ENCODE measurements around the gene EIF4EBP2. TPM values are rescaled to one million over a fixed set of nuclear protein-coding genes. Genes with fewer than 3 reads are reported as not detected.

The EIF4EBP2 gene
- total and polyA plus RNA-seq, 2 donors from 2014 or later = 35.8 to 66.6 TPM

DNA sequence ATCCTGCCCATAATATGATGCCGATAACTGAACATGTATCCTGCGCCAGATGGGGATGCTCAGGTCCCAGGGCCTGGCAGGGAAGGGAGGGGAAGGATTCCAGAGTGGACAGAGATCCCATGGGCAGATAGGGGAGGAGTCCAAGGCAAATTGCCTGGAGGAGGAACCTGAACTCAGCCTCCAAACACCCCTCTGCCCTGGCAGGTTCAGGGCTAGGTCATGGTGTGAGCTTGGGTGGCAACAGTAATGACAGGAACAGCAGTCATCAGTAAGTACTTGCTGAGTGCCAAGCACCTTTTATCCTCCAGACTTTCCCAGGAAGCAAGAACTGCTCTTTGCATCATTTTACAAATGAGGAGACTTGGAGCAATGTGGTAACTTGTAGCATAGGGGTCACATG lies 70.8 kb downstream of the EIF4EBP2 start:
- peaks cover 0 to 6% (median 0%) of the 10 kb centered on the region in 3 donors for H3K4me1 ChIP-seq (ENCODE audit: control insufficient read depth in 2 of 3, insufficient read depth in 2 of 3, low read depth in 1 of 3, low read length in 3 of 3)
- no peaks in the 10 kb centered on the region for H3K36me3 ChIP-seq (ENCODE audit: control insufficient read depth in 2 of 3, insufficient read depth in 3 of 3, low read length in 3 of 3)
- H3K27ac ChIP-seq (ENCODE audit: low read depth in 2 of 2, low read length in 2 of 2) = no peak overlapping the region
- H3K27me3 ChIP-seq (ENCODE audit: control insufficient read depth, insufficient read depth, low read length) = no peaks in the 10 kb centered on the region
- peak in 3 of 5 donors; percentile 49 to 66 (median 63) for DNase-seq
- no peaks in the 10 kb centered on the region for H3K9me3 ChIP-seq (ENCODE audit: control insufficient read depth in 2 of 3, insufficient read depth in 1 of 3, low read length in 3 of 3)
- no peak overlapping the region for H3K9ac ChIP-seq (ENCODE audit: low read length in 3 of 3)
- H3K4me3 ChIP-seq (ENCODE audit: low read length in 3 of 3) = no peak overlapping the region
- intact Hi-C loops (cut with DNase I) = no loop called here
- TF ChIP-seq, protein P1, sequence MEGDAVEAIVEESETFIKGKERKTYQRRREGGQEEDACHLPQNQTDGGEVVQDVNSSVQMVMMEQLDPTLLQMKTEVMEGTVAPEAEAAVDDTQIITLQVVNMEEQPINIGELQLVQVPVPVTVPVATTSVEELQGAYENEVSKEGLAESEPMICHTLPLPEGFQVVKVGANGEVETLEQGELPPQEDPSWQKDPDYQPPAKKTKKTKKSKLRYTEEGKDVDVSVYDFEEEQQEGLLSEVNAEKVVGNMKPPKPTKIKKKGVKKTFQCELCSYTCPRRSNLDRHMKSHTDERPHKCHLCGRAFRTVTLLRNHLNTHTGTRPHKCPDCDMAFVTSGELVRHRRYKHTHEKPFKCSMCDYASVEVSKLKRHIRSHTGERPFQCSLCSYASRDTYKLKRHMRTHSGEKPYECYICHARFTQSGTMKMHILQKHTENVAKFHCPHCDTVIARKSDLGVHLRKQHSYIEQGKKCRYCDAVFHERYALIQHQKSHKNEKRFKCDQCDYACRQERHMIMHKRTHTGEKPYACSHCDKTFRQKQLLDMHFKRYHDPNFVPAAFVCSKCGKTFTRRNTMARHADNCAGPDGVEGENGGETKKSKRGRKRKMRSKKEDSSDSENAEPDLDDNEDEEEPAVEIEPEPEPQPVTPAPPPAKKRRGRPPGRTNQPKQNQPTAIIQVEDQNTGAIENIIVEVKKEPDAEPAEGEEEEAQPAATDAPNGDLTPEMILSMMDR (IDR thresholded peaks at IDR 0.05; ENCODE audit: borderline replicate concordance, extremely low read depth, insufficient read depth) = no peak
- no peak for FAIRE-seq

DNA sequence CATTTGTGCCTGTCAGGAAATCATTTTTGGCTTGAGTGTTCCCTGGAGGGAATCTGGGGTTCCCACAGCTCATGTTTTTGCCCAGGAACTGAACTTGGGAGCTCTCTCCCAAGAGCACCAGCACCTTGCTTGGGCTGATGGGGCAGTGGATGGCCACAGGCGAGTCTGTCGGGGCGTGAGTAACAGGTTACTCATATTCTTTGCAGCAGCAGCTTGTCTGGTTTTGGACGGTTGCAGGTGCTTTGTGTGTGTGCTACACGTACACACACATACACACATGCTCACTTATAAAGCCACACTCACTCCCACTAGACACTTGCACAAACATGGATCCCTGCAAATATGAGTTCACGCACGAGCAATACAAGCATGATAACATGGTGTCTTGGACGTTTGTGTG lies 71.7 kb downstream of the EIF4EBP2 start:
- Histone ChIP-seq H3K36me3 (ENCODE audit: control insufficient read depth in 2 of 3, insufficient read depth in 3 of 3, low read length in 3 of 3) (no peaks in the 10 kb centered on the region), H3K27me3 (ENCODE audit: control insufficient read depth, insufficient read depth, low read length) (no peaks in the 10 kb centered on the region), H3K9ac (ENCODE audit: low read length in 3 of 3) (no peak overlapping the region), H3K9me3 (ENCODE audit: control insufficient read depth in 2 of 3, insufficient read depth in 1 of 3, low read length in 3 of 3) (no peaks in the 10 kb centered on the region), H3K27ac (ENCODE audit: low read depth in 2 of 2, low read length in 2 of 2) (no peak overlapping the region), H3K4me3 (ENCODE audit: low read length in 3 of 3) (no peak overlapping the region), H3K4me1 (ENCODE audit: control insufficient read depth in 2 of 3, insufficient read depth in 2 of 3, low read depth in 1 of 3, low read length in 3 of 3) (peaks cover 0 to 12% (median 0%) of the 10 kb centered on the region in 3 donors)
- DNase-seq = no peak
- intact Hi-C loops (cut with DNase I) = no loop called here
- TF ChIP-seq, protein P1 (IDR thresholded peaks at IDR 0.05; ENCODE audit: borderline replicate concordance, extremely low read depth, insufficient read depth) = no peak
- FAIRE-seq = no peak

DNA sequence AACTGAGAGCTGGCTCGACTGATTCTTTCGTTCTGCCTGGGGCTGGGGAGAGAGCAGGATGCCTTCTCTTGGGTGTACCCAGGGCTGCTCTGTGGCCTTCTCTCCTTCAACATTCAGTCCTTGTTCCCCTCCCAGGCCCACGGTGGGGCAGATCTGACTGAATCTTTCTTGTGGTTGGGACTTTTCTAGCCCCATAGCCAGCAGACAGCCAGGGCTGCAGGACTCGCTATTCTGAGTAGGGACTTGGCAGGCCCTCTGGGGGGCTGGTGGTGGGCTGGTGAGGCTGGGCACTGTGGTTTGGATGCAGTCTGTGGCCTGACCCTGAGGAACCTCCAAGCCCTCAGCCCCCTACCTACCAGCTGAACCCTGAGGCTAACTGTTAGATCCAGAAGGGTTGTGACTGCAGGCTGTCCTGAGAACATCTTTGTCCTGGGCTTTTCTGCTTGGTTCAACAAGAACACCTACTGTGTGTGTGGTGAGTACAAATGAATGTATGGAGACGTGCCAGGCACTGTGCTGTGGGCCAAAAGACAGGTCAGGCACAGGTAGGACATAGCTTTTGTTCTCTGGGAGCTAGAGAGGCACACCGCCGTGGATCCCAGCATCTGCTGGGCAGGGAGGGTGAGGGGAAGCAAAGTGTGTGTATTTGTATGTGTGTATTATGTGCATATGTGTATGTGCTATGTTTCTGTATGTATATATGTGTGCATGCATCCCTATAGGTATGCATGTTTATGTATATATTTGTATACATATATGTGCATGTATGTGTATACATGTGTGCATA lies 72.5 kb downstream of the EIF4EBP2 start:
- H3K9me3 ChIP-seq (ENCODE audit: control insufficient read depth in 2 of 3, insufficient read depth in 1 of 3, low read length in 3 of 3) = no peaks in the 10 kb centered on the region
- no peak overlapping the region for H3K9ac ChIP-seq (ENCODE audit: low read length in 3 of 3)
- intact Hi-C loops (cut with DNase I) = no loop called here
- DNase-seq (no peak), FAIRE-seq (no peak)
- no peaks in the 10 kb centered on the region for H3K27me3 ChIP-seq (ENCODE audit: control insufficient read depth, insufficient read depth, low read length)
- TF ChIP-seq, protein P1 (IDR thresholded peaks at IDR 0.05; ENCODE audit: borderline replicate concordance, extremely low read depth, insufficient read depth) = no peak
- H3K4me3 ChIP-seq (ENCODE audit: low read length in 3 of 3) = no peak overlapping the region
- peaks cover 0 to 12% (median 0%) of the 10 kb centered on the region in 3 donors for H3K4me1 ChIP-seq (ENCODE audit: control insufficient read depth in 2 of 3, insufficient read depth in 2 of 3, low read depth in 1 of 3, low read length in 3 of 3)
- H3K36me3 ChIP-seq (ENCODE audit: control insufficient read depth in 2 of 3, insufficient read depth in 3 of 3, low read length in 3 of 3) = no peaks in the 10 kb centered on the region
- H3K27ac ChIP-seq (ENCODE audit: low read depth in 2 of 2, low read length in 2 of 2) = no peak overlapping the region
